Effector memory CD4-positive, alpha-beta T cell (primary cell): ENCODE results near the gene TLE3.

Experiments
- DNase-seq, 3 donors: peaks; one replicate each; pipeline ENCODE4 v3.0.0-alpha.2; 2020
- H3K27ac ChIP-seq: 2 replicates; pipeline ENCODE4 v1.7.0; 2013; ENCODE audit warnings: mild to moderate bottlenecking, low read length, moderate library complexity; ENCODE audit not compliant: insufficient read depth, poor library complexity, severe bottlenecking
- H3K27me3 ChIP-seq: replicated peaks from 2 replicates; pipeline ENCODE4 v1.7.0; 2013; ENCODE audit warnings: mild to moderate bottlenecking, low read length; ENCODE audit not compliant: insufficient read depth, control insufficient read depth, poor library complexity, severe bottlenecking
- H3K36me3 ChIP-seq: 2 replicates; pipeline ENCODE4 v1.7.0; 2013; ENCODE audit warnings: mild to moderate bottlenecking, low read length, moderate library complexity; ENCODE audit not compliant: control insufficient read depth, insufficient read depth
- H3K4me1 ChIP-seq: 2 replicates; pipeline ENCODE4 v1.7.0; 2013; ENCODE audit warnings: low read length, mild to moderate bottlenecking; ENCODE audit not compliant: control insufficient read depth, insufficient read depth, poor library complexity, severe bottlenecking
- H3K4me3 ChIP-seq: 2 replicates; pipeline ENCODE4 v1.7.0; 2013; ENCODE audit warnings: low read length, low read depth, mild to moderate bottlenecking; ENCODE audit not compliant: insufficient read depth, poor library complexity, severe bottlenecking
- H3K9me3 ChIP-seq: 2 replicates; pipeline ENCODE4 v1.7.0; 2013; ENCODE audit warnings: mild to moderate bottlenecking, low read length, moderate library complexity; ENCODE audit not compliant: control insufficient read depth

Gene TLE3

GRCh38 chr15:70039917-70040316 is 57.8 kb downstream of the TLE3 start:
- H3K36me3 ChIP-seq, result no peaks in the 10 kb centered on the region
- H3K4me3 ChIP-seq, result no peak overlapping the region
- H3K4me1 ChIP-seq, result no peaks in the 10 kb centered on the region
- no peaks in the 10 kb centered on the region for H3K27me3 ChIP-seq
- no peaks in the 10 kb centered on the region for H3K9me3 ChIP-seq
- DNase-seq, result no peak
- H3K27ac ChIP-seq, result no peak overlapping the region

GRCh38 chr15:70038730-70039392 is 58.9 kb downstream of the TLE3 start:
- no peaks in the 10 kb centered on the region for H3K4me1 ChIP-seq
- no peak for DNase-seq
- no peaks in the 10 kb centered on the region for H3K27me3 ChIP-seq
- no peak overlapping the region for H3K4me3 ChIP-seq
- H3K27ac ChIP-seq, result no peak overlapping the region
- H3K9me3 ChIP-seq, result no peaks in the 10 kb centered on the region
- H3K36me3 ChIP-seq, result no peaks in the 10 kb centered on the region

GRCh38 chr15:70037292-70037640 is 60.5 kb downstream of the TLE3 start:
- Histone ChIP-seq H3K4me3 (no peak overlapping the region), H3K27ac (no peak overlapping the region), H3K27me3 (no peaks in the 10 kb centered on the region), H3K36me3 (no peaks in the 10 kb centered on the region), H3K9me3 (no peaks in the 10 kb centered on the region), H3K4me1 (no peaks in the 10 kb centered on the region)
- no peak for DNase-seq

GRCh38 chr15:70036585-70037291 is 61.0 kb downstream of the TLE3 start:
- no peak overlapping the region for H3K27ac ChIP-seq
- no peaks in the 10 kb centered on the region for H3K9me3 ChIP-seq
- no peaks in the 10 kb centered on the region for H3K4me1 ChIP-seq
- no peak overlapping the region for H3K4me3 ChIP-seq
- DNase-seq, result no peak
- no peaks in the 10 kb centered on the region for H3K27me3 ChIP-seq
- no peaks in the 10 kb centered on the region for H3K36me3 ChIP-seq

- Histone ChIP-seq H3K36me3 (no peaks in the 10 kb centered on the region), H3K4me1 (no peaks in the 10 kb centered on the region), H3K9me3 (no peaks in the 10 kb centered on the region), H3K4me3 (no peak overlapping the region), H3K27ac (no peak overlapping the region), H3K27me3 (no peaks in the 10 kb centered on the region)
- no peak for DNase-seq
Observed at GRCh38 chr15:70035719-70036077, 62.0 kb downstream of the TLE3 start.

GRCh38 chr15:70035051-70035718 is 62.5 kb downstream of the TLE3 start:
- H3K27ac ChIP-seq, result no peak overlapping the region
- no peaks in the 10 kb centered on the region for H3K36me3 ChIP-seq
- no peaks in the 10 kb centered on the region for H3K9me3 ChIP-seq
- H3K4me3 ChIP-seq, result no peak overlapping the region
- no peaks in the 10 kb centered on the region for H3K4me1 ChIP-seq
- DNase-seq, result no peak
- no peaks in the 10 kb centered on the region for H3K27me3 ChIP-seq

GRCh38 chr15:70034596-70034995 is 63.1 kb downstream of the TLE3 start:
- no peaks in the 10 kb centered on the region for H3K27me3 ChIP-seq
- no peak for DNase-seq
- no peaks in the 10 kb centered on the region for H3K4me1 ChIP-seq
- no peak overlapping the region for H3K27ac ChIP-seq
- no peak overlapping the region for H3K4me3 ChIP-seq
- no peaks in the 10 kb centered on the region for H3K36me3 ChIP-seq
- no peaks in the 10 kb centered on the region for H3K9me3 ChIP-seq

GRCh38 chr15:70034141-70034540 is 63.6 kb downstream of the TLE3 start:
- no peaks in the 10 kb centered on the region for H3K4me1 ChIP-seq
- no peaks in the 10 kb centered on the region for H3K27me3 ChIP-seq
- H3K27ac ChIP-seq, result no peak overlapping the region
- no peaks in the 10 kb centered on the region for H3K36me3 ChIP-seq
- no peak overlapping the region for H3K4me3 ChIP-seq
- no peaks in the 10 kb centered on the region for H3K9me3 ChIP-seq
- DNase-seq, result no peak

- H3K4me3 ChIP-seq, result no peak overlapping the region
- H3K27me3 ChIP-seq, result no peaks in the 10 kb centered on the region
- H3K36me3 ChIP-seq, result no peaks in the 10 kb centered on the region
- H3K4me1 ChIP-seq, result no peaks in the 10 kb centered on the region
- DNase-seq, result no peak
- no peaks in the 10 kb centered on the region for H3K9me3 ChIP-seq
- no peak overlapping the region for H3K27ac ChIP-seq
Observed at GRCh38 chr15:70033529-70034140, 64.1 kb downstream of the TLE3 start.

GRCh38 chr15:70033109-70033508 is 64.6 kb downstream of the TLE3 start:
- H3K4me3 ChIP-seq, result no peak overlapping the region
- DNase-seq, result no peak
- no peaks in the 10 kb centered on the region for H3K36me3 ChIP-seq
- H3K4me1 ChIP-seq, result no peaks in the 10 kb centered on the region
- no peaks in the 10 kb centered on the region for H3K9me3 ChIP-seq
- H3K27me3 ChIP-seq, result no peaks in the 10 kb centered on the region
- H3K27ac ChIP-seq, result no peak overlapping the region
